Panc1 (cell line): Measurements from ENCODE around the gene ZFP2. TPM values are rescaled to one million over a fixed set of nuclear protein-coding genes. Genes with fewer than 3 reads are reported as not detected.
A peak's percentile ranks its signal among the peaks of the same experiment; 100 is the strongest.

Experiments used
- ATAC-seq: fragments of 200-7000 bp; cut with Tn5 transposase; 2 replicates; pipeline ENCODE4 v1.9.1; 2020; ENCODE audit warnings: mild to moderate bottlenecking, moderate library complexity
- BruUV-seq: library from RNA; stranded (reverse); fragments of 400-500 nt; replicated peaks from 2 replicates; lab custom pipeline; 2021; lab: Mats Ljungman, UMichigan
- CTCF ChIA-PET: fragments of 300-600 bp; sonication (Branson Sonifier 250); formaldehyde crosslinking; loops from one replicate; lab custom pipeline; 2022; ENCODE audit warnings: antibody characterized with exemption; lab: Charles Lee
- POLR2A ChIA-PET: fragments of 300-600 bp; sonication (Branson Sonifier 250); formaldehyde crosslinking; loops from one replicate; lab custom pipeline; 2022; ENCODE audit warnings: antibody characterized with exemption; lab: Charles Lee
- DNase-seq: peaks from one replicate; pipeline ENCODE4 v3.0.0-alpha.2; 2010; ENCODE audit warnings: low read depth, low spot score
- H3K27ac ChIP-seq: 2 replicates; pipeline ENCODE4 v1.5.1; 2011; ENCODE audit warnings: mild to moderate bottlenecking, low read length, inconsistent platforms
- H3K27me3 ChIP-seq: fragments of 200-500 bp; sonication (Bioruptor generic); 2 replicates; pipeline ENCODE4 v1.6.0; 2014; ENCODE audit warnings: low read length, inconsistent platforms; ENCODE audit not compliant: control insufficient read depth, insufficient read depth
- H3K36me3 ChIP-seq: fragments of 200-500 bp; sonication (Bioruptor generic); 2 replicates; pipeline ENCODE4 v1.5.1; 2014; ENCODE audit warnings: inconsistent platforms, mild to moderate bottlenecking, low read length, moderate library complexity; ENCODE audit not compliant: control insufficient read depth, insufficient read depth
- H3K4me1 ChIP-seq: 2 replicates; pipeline ENCODE4 v1.5.1; 2011; ENCODE audit warnings: inconsistent platforms, mild to moderate bottlenecking, low read length, moderate library complexity; ENCODE audit not compliant: control insufficient read depth, insufficient read depth
- H3K4me3 ChIP-seq, 2 experiments: 2 replicates each; pipeline ENCODE4 v1.5.1; 2011 to 2012; ENCODE audit warnings: low read depth in 2 of 2, low read length in 2 of 2, mild to moderate bottlenecking in 2 of 2, inconsistent platforms in 1 of 2, moderate library complexity in 1 of 2
- H3K9me3 ChIP-seq: fragments of 200-500 bp; sonication (Bioruptor generic); 2 replicates; pipeline ENCODE4 v1.5.1; 2014; ENCODE audit warnings: low read depth, mild to moderate bottlenecking, inconsistent platforms, low read length, moderate library complexity; ENCODE audit not compliant: control insufficient read depth, insufficient read depth
- POLR2AphosphoS5 ChIP-seq: IDR thresholded peaks from 2 replicates; pipeline ENCODE4 v1.6.1; 2012; ENCODE audit warnings: mild to moderate bottlenecking, low read depth, low read length, moderate library complexity
- SIN3A ChIP-seq: IDR thresholded peaks from 2 replicates; pipeline ENCODE4 v1.6.1; 2012; ENCODE audit warnings: low read depth, mild to moderate bottlenecking, low read length, moderate library complexity, borderline replicate concordance; ENCODE audit not compliant: insufficient read depth
- TCF7L2 ChIP-seq: IDR thresholded peaks from 2 replicates; pipeline ENCODE4 v1.6.1; 2011; ENCODE audit warnings: mild to moderate bottlenecking, low read depth, low read length, inconsistent platforms
- in situ Hi-C: cut with HindIII; loops from 2 replicates; pipeline ENCODE4 v1.10.0; 2016; ENCODE audit warnings: low sequenced_read_pairs, low pct_unique_long_range_greater_than_20kb
- intact Hi-C: fragments of 100-400 bp; cut with micrococcal nuclease; formaldehyde crosslinking; loops from one replicate; pipeline ENCODE4 v1.10.0; 2022; ENCODE audit not compliant: unreplicated experiment
- total RNA-seq: library from RNA; stranded (reverse); gene quantifications from one replicate; pipeline ENCODE4 v1.2.1, GENCODE V29; 2021; ENCODE audit not compliant: unreplicated experiment
- TF ChIP-seq, protein P1 (sequence below): fragments of 450-650 bp; IDR thresholded peaks from 2 replicates; pipeline ENCODE4 v1.5.1; 2017; ENCODE audit warnings: mild to moderate bottlenecking
- TF ChIP-seq, protein P2 (sequence below), 2 experiments: IDR thresholded peaks; 2 replicates each; pipeline ENCODE4 v1.6.1; 2011 to 2012; ENCODE audit warnings: low read depth in 2 of 2, control low read depth in 1 of 2, low read length in 1 of 2, mild to moderate bottlenecking in 1 of 2, moderate library complexity in 1 of 2; ENCODE audit not compliant: insufficient read depth in 1 of 2

Gene ZFP2
- total RNA-seq, 1 experiment from 2014 or later, result 1.2 TPM

DNA sequence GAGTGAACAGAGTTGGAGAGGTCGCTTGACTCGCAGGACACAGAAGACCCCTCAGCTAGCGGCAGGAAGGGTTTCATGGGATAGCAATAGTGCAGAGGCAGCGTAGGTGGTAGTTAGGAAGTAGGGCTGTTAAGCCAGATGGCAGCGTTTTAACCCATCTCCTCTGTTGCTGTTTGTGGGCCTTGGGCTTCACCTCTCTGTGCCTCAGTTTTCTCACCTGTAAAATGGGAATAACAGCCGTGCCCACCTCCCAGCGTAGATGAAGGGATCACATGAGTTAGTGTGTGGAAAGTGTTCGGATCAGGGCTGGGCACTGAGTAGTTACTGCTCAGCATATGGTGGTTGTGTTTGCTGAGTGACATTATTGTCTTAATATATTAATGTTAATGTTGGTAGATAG lies 34.1 kb upstream of the ZFP2 start:
- in situ Hi-C loops (no loop called here), intact Hi-C loops (no loop called here)
- no peak for ATAC-seq
- Histone ChIP-seq H3K9me3 (peaks cover 34% of the 10 kb centered on the region; the same call in 1 of the 2 replicates), H3K27me3 (no peaks in the 10 kb centered on the region), H3K36me3 (peaks cover 6% of the 10 kb centered on the region), H3K4me1 (peaks cover 9% of the 10 kb centered on the region; the same call in 1 of the 2 replicates), H3K4me3 (peak overlapping the region; percentile 17 to 64), H3K27ac (peak overlapping the region; percentile 66; the same call in 1 of the 2 replicates)
- POLR2A ChIA-PET, result no interaction called here
- no peak for TF ChIP-seq POLR2AphosphoS5
- TF ChIP-seq, protein P1, sequence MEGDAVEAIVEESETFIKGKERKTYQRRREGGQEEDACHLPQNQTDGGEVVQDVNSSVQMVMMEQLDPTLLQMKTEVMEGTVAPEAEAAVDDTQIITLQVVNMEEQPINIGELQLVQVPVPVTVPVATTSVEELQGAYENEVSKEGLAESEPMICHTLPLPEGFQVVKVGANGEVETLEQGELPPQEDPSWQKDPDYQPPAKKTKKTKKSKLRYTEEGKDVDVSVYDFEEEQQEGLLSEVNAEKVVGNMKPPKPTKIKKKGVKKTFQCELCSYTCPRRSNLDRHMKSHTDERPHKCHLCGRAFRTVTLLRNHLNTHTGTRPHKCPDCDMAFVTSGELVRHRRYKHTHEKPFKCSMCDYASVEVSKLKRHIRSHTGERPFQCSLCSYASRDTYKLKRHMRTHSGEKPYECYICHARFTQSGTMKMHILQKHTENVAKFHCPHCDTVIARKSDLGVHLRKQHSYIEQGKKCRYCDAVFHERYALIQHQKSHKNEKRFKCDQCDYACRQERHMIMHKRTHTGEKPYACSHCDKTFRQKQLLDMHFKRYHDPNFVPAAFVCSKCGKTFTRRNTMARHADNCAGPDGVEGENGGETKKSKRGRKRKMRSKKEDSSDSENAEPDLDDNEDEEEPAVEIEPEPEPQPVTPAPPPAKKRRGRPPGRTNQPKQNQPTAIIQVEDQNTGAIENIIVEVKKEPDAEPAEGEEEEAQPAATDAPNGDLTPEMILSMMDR, result no peak
- no peak for TF ChIP-seq SIN3A
- TF ChIP-seq, protein P2, sequence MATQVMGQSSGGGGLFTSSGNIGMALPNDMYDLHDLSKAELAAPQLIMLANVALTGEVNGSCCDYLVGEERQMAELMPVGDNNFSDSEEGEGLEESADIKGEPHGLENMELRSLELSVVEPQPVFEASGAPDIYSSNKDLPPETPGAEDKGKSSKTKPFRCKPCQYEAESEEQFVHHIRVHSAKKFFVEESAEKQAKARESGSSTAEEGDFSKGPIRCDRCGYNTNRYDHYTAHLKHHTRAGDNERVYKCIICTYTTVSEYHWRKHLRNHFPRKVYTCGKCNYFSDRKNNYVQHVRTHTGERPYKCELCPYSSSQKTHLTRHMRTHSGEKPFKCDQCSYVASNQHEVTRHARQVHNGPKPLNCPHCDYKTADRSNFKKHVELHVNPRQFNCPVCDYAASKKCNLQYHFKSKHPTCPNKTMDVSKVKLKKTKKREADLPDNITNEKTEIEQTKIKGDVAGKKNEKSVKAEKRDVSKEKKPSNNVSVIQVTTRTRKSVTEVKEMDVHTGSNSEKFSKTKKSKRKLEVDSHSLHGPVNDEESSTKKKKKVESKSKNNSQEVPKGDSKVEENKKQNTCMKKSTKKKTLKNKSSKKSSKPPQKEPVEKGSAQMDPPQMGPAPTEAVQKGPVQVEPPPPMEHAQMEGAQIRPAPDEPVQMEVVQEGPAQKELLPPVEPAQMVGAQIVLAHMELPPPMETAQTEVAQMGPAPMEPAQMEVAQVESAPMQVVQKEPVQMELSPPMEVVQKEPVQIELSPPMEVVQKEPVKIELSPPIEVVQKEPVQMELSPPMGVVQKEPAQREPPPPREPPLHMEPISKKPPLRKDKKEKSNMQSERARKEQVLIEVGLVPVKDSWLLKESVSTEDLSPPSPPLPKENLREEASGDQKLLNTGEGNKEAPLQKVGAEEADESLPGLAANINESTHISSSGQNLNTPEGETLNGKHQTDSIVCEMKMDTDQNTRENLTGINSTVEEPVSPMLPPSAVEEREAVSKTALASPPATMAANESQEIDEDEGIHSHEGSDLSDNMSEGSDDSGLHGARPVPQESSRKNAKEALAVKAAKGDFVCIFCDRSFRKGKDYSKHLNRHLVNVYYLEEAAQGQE (IDR thresholded peaks at IDR 0.05; ENCODE audit: insufficient read depth in 1 of 2, low read depth in 2 of 2, low read length in 1 of 2), result no peak
- TF ChIP-seq TCF7L2, result no peak
- DNase-seq, result no peak
- TSS peak; percentile 58 for BruUV-seq
- CTCF ChIA-PET, result no interaction called here

DNA sequence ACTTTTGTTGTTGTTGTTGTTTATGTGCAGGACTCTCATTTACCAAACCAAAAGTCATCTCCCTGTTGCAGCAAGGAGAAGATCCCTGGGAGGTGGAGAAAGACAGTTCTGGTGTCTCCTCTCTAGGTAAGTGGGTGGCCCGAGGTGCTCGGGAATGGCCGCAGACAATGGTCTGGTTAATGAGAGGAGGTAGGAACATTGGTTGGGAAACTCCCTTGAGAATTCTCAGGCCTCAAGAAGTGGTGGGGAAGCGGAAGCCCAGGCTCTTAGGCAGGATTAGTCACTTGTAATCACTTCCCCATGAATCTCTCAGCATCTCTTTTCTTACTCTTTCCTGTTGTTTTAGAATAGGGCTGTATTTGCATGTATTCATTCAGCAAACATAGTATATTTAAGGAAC lies 28.8 kb upstream of the ZFP2 start:
- TF ChIP-seq SIN3A, result no peak
- Histone ChIP-seq H3K27me3 (no peaks in the 10 kb centered on the region), H3K4me3 (no peak overlapping the region), H3K36me3 (peaks cover 11% of the 10 kb centered on the region), H3K4me1 (no peaks in the 10 kb centered on the region), H3K27ac (no peak overlapping the region), H3K9me3 (peaks cover 37% of the 10 kb centered on the region; the same call in 1 of the 2 replicates)
- BruUV-seq, result no TSS peak
- intact Hi-C loops, result no loop called here
- no peak for DNase-seq
- POLR2A ChIA-PET, result no interaction called here
- CTCF ChIA-PET, result no interaction called here
- ATAC-seq, result no peak
- in situ Hi-C loops, result loop anchor here (5.0 kb wide), 1 partner anchor 140 kb away; no protein-coding TSS in a partner anchor

DNA sequence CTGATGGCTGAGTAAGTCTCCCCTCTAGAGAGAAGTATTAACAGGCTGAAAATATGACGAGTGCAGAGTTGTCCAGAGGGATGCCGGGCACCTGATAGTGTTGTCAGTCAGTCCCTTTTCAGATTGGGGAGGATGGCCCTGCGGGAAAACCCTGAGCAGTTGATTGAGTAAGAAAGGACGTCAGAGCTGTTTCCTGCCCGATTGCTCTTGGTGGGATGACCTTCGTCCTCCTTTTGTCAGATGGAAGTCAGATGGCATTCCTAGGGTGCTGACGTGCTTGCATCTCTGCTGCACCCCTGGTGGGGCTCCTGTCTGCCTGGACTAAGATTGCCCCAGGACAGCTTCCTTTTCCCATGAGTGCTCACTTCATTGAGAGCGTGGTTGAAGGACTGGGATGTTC lies 26.1 kb upstream of the ZFP2 start:
- in situ Hi-C loops, result loop anchor here (5.0 kb wide), 1 partner anchor 142 kb away; no protein-coding TSS in a partner anchor
- DNase-seq (no peak), ATAC-seq (no peak)
- no peak overlapping the region for H3K4me3 ChIP-seq
- no peaks in the 10 kb centered on the region for H3K4me1 ChIP-seq
- no peaks in the 10 kb centered on the region for H3K27me3 ChIP-seq
- TF ChIP-seq, protein P1, result no peak
- TF ChIP-seq, protein P2 (IDR thresholded peaks at IDR 0.05; ENCODE audit: insufficient read depth in 1 of 2, low read depth in 2 of 2, low read length in 1 of 2), result no peak
- TF ChIP-seq TCF7L2, result no peak
- TF ChIP-seq POLR2AphosphoS5, result no peak
- no peak for TF ChIP-seq SIN3A
- POLR2A ChIA-PET, result no interaction called here
- no peak overlapping the region for H3K27ac ChIP-seq
- CTCF ChIA-PET, result no interaction called here
- no TSS peak for BruUV-seq
- intact Hi-C loops, result no loop called here
- peaks cover 46% of the 10 kb centered on the region for H3K9me3 ChIP-seq
- H3K36me3 ChIP-seq, result peaks cover 14% of the 10 kb centered on the region
